Amniotic epithelial cell (primary cell): ENCODE data around the gene CCDC12.
A peak's percentile ranks its signal among the peaks of the same experiment; 100 is the strongest.

Experiments used
- DNase-seq: peaks from one replicate; pipeline ENCODE4 v3.0.0-alpha.2; 2010; ENCODE audit warnings: low read depth

The CCDC12 gene

GRCh38 chr3:46976326-46977190, at the start of gene CCDC12:
Gene CCDC12 (minus strand): TSS chr3:46976745. CDS start chr3:46976732, 13 bp downstream.
- peak; percentile 100 for DNase-seq

GRCh38 chr3:47024932-47025331, 48.4 kb upstream of the CCDC12 start:
- DNase-seq, result peak; percentile 89

- DNase-seq, result peak; percentile 25
These were observed 46.1 kb upstream of the CCDC12 start for GRCh38 chr3:47022641-47023071.

GRCh38 chr3:47020311-47020710, 43.8 kb upstream of the CCDC12 start:
- DNase-seq, result no peak

GRCh38 chr3:47019201-47019600, 42.7 kb upstream of the CCDC12 start:
- DNase-seq, result no peak

GRCh38 chr3:47018269-47018611, 41.7 kb upstream of the CCDC12 start:
- DNase-seq, result no peak

GRCh38 chr3:47017504-47018268, 41.1 kb upstream of the CCDC12 start:
- DNase-seq, result peak; percentile 63

GRCh38 chr3:47016934-47017435, 40.4 kb upstream of the CCDC12 start:
- peak; percentile 95 for DNase-seq

- peak; percentile 55 for DNase-seq
These were observed 39.8 kb upstream of the CCDC12 start for GRCh38 chr3:47016086-47016933.

- DNase-seq, result no peak
These were observed 38.6 kb upstream of the CCDC12 start for GRCh38 chr3:47015151-47015550.

- DNase-seq, result no peak
These were observed 37.5 kb upstream of the CCDC12 start for GRCh38 chr3:47014036-47014435.

- DNase-seq, result no peak
These were observed 36.7 kb upstream of the CCDC12 start for GRCh38 chr3:47013231-47013630.

GRCh38 chr3:47012342-47013230, 36.0 kb upstream of the CCDC12 start:
- DNase-seq, result no peak

- DNase-seq, result no peak
These were observed 34.8 kb upstream of the CCDC12 start for GRCh38 chr3:47011371-47011770.

GRCh38 chr3:47010910-47011309, 34.4 kb upstream of the CCDC12 start:
- no peak for DNase-seq

GRCh38 chr3:47010111-47010712, 33.7 kb upstream of the CCDC12 start:
- no peak for DNase-seq

- DNase-seq, result peak; percentile 90
These were observed 32.9 kb upstream of the CCDC12 start for GRCh38 chr3:47009225-47010110.

- no peak for DNase-seq
These were observed 32.3 kb upstream of the CCDC12 start for GRCh38 chr3:47008851-47009224.

- no peak for DNase-seq
These were observed 31.8 kb upstream of the CCDC12 start for GRCh38 chr3:47008234-47008796.
